ENCODE results near the gene TMEM120B.

DNA sequence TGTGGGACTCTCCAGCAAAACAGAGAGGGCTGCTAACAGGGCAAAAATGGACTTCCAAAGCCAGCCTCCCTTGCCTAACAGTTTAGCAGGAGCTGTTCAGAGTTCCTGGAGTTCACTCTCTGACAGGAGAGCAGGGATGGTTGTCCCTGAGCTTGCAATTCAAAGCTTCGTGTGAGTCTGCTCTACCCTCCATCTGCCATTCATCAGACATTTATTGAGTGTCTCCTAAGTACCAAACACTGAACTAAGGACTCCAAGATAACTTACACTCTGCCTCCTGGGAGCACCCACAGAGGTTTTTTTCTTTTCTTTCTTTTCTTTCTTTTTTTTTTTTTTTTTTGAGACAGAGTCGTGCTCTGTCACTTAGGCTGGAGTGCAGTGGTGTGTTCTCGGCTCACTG, 52.3 kb downstream of the TMEM120B start:
- TF ChIP-seq CTCF (IDR thresholded peaks at IDR 0.05) (no peak), ZFX (IDR thresholded peaks at IDR 0.05; ENCODE audit: borderline replicate concordance) (no peak)

Data from 22Rv1 (cell line).